GM12874 (cell line): Measurements from ENCODE around the gene ROR1.

ENCODE experiments used
- CTCF ChIP-seq: IDR thresholded peaks from 2 replicates; pipeline ENCODE4 v1.5.1; 2011; ENCODE audit warnings: low read depth, mild to moderate bottlenecking, control low read depth, low read length, moderate library complexity; ENCODE audit not compliant: insufficient read depth

Gene ROR1

GRCh38 chr1:64163970-64164369 is 390.2 kb downstream of the ROR1 start:
- no peak for TF ChIP-seq CTCF

DNA sequence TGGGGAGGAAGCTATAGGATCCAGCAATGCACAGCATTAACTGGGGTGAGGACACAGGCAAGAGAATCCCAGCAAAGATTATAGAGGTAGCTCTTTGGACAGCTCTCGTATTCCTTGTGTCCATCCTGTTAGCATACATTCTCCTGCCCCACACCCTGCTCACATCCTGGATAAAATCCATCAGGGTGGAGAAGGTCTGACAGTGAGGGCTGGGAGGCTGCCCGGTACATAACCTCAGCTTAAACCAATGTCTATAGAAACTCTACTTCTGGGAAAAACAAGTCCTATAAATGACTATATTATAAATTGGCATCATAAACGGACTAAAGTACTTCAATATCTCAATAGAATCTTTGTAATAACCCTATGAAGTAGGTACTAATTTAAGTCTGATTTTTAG is 392.8 kb downstream of the ROR1 start:
- TF ChIP-seq CTCF: no peak

DNA sequence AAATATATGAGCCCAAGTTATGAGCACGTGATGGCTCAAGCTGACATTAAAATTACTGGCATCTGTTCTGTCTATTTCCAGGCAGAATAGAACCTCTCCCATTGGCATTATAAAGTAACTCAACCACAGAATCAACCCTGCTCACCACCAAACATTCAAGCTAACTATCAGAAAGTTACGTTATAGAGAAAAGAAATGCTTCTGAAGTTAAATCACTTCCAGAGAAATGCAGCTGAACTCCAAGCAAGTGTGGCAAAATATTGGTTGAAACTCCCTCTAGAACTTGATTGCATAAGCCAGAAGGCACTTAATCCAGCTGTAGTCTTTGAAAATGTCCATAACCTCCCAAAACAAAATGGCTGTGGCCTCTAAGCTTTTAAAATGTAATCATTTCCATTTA is 393.4 kb downstream of the ROR1 start:
- no peak for TF ChIP-seq CTCF

- TF ChIP-seq CTCF: no peak
These were observed 397.4 kb downstream of the ROR1 start for GRCh38 chr1:64171246-64171645.

DNA sequence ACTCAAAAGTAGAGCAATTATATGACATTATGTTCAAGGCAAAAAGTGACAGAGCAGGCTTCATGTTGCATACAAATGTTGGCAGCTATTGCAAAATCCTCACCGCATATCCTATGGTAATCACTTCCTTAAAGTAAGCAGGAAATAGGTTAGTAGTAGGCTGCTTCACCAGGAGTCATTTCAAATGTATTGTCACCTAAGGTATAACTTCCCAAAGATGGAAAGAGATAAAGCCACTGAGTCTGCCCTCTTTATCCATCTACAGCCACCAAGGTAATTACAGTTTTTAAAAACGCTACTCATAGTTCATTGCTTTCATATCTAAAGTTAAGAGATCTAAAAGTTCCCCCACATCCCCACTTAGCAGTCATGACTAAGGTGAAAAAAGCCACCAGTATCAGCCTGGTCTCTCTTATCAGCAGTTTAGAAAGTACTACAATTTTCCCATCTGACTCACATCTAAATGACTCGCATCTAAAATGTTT is 398.0 kb downstream of the ROR1 start:
- TF ChIP-seq CTCF: no peak

DNA sequence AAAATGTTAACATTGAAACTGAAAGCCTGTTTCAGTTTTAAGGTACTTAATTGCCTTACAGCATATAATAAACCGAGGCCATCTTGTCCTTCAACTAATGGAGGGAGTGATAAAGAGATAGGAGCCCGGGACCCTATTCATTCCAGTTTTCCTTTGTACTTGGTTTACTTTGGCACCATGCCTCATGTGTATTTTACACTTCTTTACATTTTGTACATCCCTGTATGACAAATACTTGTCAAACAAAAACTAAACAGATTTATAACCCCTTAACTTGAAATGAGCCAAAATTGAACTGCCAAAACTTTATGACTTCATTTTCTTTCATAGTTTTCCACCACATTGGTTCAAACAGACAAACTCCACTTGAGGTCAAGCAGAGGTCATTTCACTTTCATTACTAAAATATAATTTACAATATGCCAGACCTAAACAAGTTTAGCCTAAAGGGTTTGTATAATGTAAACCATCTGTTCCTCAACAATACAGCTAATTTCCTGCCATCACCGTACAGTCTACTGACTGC is 398.7 kb downstream of the ROR1 start:
- no peak for TF ChIP-seq CTCF

- no peak for TF ChIP-seq CTCF
These were observed 399.6 kb downstream of the ROR1 start for GRCh38 chr1:64173336-64173940.

DNA sequence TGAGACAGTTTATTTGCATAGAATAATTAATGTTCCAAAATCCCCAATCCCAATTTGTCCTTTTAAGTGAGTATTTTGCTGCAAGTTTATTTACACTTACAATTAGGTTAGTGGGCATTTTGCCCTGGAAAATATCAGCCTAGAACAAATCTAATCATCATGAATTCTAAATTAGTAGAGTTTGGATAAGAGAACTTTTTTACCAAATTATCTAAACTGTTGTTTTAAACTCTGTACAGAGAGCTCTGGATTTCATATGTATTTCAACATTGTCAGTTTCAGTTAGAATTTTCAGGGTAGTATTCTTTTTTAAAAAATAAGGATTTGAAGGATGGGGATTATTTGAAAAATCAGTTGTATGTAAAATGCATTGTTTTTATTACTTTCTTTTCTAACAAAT is 401.8 kb downstream of the ROR1 start:
- no peak for TF ChIP-seq CTCF
